PFSK-1 (cell line): ENCODE data around the gene NDUFA6.

ENCODE experiments used
- FOXP2 ChIP-seq: optimal IDR thresholded peaks from 2 replicates; pipeline ENCODE3; 2011; ENCODE audit warnings: borderline replicate concordance, control low read depth, inconsistent platforms; ENCODE audit not compliant: insufficient read depth; ENCODE audit errors: extremely low read length, extremely low read depth
- POLR2AphosphoS5 ChIP-seq: IDR thresholded peaks from 2 replicates; pipeline ENCODE4 v1.6.1; 2012; ENCODE audit warnings: low read depth, mild to moderate bottlenecking, control low read depth, low read length, moderate library complexity
- SIN3A ChIP-seq: IDR thresholded peaks from 2 replicates; pipeline ENCODE4 v1.6.1; 2012; ENCODE audit warnings: mild to moderate bottlenecking, low read length, moderate library complexity, borderline replicate concordance; ENCODE audit not compliant: insufficient read depth
- TAF1 ChIP-seq: IDR thresholded peaks from 2 replicates; pipeline ENCODE4 v1.6.1; 2012; ENCODE audit warnings: low read length, control low read depth, borderline replicate concordance; ENCODE audit not compliant: insufficient read depth
- TF ChIP-seq, protein P1 (sequence below), 2 experiments: IDR thresholded peaks; 2 replicates each; pipeline versions ENCODE4 v1.6.1 to v1.8.0; 2011 to 2012; ENCODE audit warnings: low read depth in 2 of 2, low read length in 2 of 2, control low read depth in 1 of 2, inconsistent platforms in 1 of 2, mild to moderate bottlenecking in 1 of 2, moderate library complexity in 1 of 2; ENCODE audit not compliant: insufficient read depth in 1 of 2

The NDUFA6 gene

DNA sequence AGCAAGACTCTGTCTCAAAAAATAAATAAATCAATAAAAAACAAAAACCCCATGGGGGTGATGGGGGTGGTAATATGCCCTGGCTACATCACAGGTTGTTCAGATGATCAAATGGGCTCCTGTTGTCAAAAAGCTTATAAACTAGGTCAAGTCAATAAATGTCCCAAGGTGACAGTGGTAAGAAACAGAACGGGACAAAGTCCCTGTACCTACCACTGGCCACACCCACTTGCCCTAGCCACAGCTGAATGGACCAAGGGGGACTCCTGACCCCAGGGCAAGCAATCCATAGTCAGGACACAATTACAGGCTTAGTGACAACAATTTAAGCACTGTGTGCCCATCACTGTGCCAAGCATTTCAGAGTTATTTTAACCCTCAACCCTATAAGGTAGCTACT lies 25.9 kb downstream of the NDUFA6 start:
- TF ChIP-seq SIN3A (no peak), FOXP2 (no peak), POLR2AphosphoS5 (no peak), TAF1 (no peak)
- TF ChIP-seq, protein P1, sequence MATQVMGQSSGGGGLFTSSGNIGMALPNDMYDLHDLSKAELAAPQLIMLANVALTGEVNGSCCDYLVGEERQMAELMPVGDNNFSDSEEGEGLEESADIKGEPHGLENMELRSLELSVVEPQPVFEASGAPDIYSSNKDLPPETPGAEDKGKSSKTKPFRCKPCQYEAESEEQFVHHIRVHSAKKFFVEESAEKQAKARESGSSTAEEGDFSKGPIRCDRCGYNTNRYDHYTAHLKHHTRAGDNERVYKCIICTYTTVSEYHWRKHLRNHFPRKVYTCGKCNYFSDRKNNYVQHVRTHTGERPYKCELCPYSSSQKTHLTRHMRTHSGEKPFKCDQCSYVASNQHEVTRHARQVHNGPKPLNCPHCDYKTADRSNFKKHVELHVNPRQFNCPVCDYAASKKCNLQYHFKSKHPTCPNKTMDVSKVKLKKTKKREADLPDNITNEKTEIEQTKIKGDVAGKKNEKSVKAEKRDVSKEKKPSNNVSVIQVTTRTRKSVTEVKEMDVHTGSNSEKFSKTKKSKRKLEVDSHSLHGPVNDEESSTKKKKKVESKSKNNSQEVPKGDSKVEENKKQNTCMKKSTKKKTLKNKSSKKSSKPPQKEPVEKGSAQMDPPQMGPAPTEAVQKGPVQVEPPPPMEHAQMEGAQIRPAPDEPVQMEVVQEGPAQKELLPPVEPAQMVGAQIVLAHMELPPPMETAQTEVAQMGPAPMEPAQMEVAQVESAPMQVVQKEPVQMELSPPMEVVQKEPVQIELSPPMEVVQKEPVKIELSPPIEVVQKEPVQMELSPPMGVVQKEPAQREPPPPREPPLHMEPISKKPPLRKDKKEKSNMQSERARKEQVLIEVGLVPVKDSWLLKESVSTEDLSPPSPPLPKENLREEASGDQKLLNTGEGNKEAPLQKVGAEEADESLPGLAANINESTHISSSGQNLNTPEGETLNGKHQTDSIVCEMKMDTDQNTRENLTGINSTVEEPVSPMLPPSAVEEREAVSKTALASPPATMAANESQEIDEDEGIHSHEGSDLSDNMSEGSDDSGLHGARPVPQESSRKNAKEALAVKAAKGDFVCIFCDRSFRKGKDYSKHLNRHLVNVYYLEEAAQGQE (IDR thresholded peaks at IDR 0.05; ENCODE audit: insufficient read depth in 1 of 2, low read depth in 2 of 2, low read length in 2 of 2): no peak

DNA sequence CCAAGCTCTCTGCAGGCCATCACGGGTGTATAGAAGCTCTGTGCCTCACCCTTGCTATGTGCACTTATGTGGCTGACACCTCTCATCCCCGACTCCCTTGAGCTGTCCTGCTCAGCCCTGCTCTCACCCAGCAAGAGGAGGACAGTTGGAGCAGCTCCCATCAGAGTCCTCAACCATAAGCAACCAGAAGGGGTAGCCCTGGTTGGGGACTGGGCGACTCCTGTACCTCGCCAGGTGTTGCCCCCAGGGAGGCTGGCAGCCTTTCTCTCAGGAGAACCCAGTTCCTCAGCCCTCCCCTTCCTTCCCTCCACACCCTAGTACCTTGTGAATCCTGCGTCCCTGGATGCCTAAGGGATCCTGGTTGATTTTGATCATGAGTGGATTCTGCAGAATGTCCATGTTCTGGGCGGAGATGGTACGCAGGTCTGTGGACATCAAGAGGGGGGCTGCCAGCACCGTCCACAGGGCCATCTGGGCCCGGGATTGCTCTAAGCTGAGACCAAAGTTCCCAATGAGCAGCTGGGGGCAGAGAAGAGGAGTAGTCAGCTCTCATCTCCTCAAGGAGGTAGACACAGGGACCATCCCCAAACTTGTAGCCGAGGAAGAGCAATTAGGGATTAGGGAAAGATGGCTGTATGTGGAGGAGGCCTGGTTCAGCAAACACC lies 27.9 kb downstream of the NDUFA6 start:
- TF ChIP-seq TAF1: no peak
- TF ChIP-seq SIN3A: no peak
- TF ChIP-seq, protein P1 (IDR thresholded peaks at IDR 0.05; ENCODE audit: insufficient read depth in 1 of 2, low read depth in 2 of 2, low read length in 2 of 2): no peak
- no peak for TF ChIP-seq FOXP2
- no peak for TF ChIP-seq POLR2AphosphoS5

GRCh38 chr22:42061041-42061440 lies 29.5 kb downstream of the NDUFA6 start:
- no peak for TF ChIP-seq SIN3A
- TF ChIP-seq, protein P1 (IDR thresholded peaks at IDR 0.05; ENCODE audit: insufficient read depth in 1 of 2, low read depth in 2 of 2, low read length in 2 of 2): no peak
- TF ChIP-seq TAF1: no peak

DNA sequence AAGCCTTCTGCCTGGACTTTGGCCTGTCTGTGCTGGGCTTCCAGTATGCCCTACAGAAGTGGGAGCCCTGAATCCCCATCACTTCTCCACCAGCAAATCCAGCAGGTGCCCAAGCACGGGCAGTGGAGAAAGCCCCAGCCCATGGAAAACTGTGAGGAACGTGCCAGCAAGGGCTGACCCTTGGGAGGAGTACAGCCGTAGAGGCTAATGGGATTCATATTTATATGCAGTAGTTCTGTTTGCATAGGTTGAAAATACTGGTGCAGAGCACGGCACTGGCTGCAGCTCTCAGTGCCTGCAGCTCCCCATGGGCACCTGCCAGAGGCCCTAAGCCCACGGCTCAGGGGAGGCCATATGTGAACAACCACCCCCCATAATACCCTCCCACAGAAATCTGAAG lies 30.1 kb downstream of the NDUFA6 start:
- TF ChIP-seq TAF1 (no peak), SIN3A (no peak), FOXP2 (no peak), POLR2AphosphoS5 (no peak)
- TF ChIP-seq, protein P1 (IDR thresholded peaks at IDR 0.05; ENCODE audit: insufficient read depth in 1 of 2, low read depth in 2 of 2, low read length in 2 of 2): no peak

GRCh38 chr22:42056757-42057511 lies 33.6 kb downstream of the NDUFA6 start:
- TF ChIP-seq FOXP2 (no peak), POLR2AphosphoS5 (no peak), TAF1 (no peak), SIN3A (no peak)
- TF ChIP-seq, protein P1 (IDR thresholded peaks at IDR 0.05; ENCODE audit: insufficient read depth in 1 of 2, low read depth in 2 of 2, low read length in 2 of 2): no peak
